Gastroesophageal sphincter (tissue), 3 donors: ENCODE measurements around the gene PDZRN4.

Source experiments
- CTCF ChIP-seq, 4 experiments: fragments of 200-600 bp in 2 of 4; fragments of 450-650 bp in 2 of 4; sonication (generic) in 1 of 4; IDR thresholded peaks; one replicate each; pipeline ENCODE4 v1.5.1; 2017 to 2019; ENCODE audit warnings: antibody characterized with exemption in 4 of 4, mild to moderate bottlenecking in 2 of 4, moderate library complexity in 2 of 4
- EP300 ChIP-seq: sonication (generic); formaldehyde crosslinking; IDR thresholded peaks from one replicate; pipeline ENCODE4 v1.6.1; 2017; ENCODE audit warnings: antibody characterized with exemption, mild to moderate bottlenecking
- POLR2A ChIP-seq, 2 donors: fragments of 450-650 bp; IDR thresholded peaks; one replicate each; pipeline ENCODE4 v1.6.1; 2017; ENCODE audit warnings: antibody characterized with exemption in 2 of 2, mild to moderate bottlenecking in 2 of 2, moderate library complexity in 1 of 2
- POLR2AphosphoS5 ChIP-seq: sonication (generic); formaldehyde crosslinking; IDR thresholded peaks from one replicate; pipeline ENCODE4 v1.6.1; 2017; ENCODE audit warnings: antibody characterized with exemption

DNA sequence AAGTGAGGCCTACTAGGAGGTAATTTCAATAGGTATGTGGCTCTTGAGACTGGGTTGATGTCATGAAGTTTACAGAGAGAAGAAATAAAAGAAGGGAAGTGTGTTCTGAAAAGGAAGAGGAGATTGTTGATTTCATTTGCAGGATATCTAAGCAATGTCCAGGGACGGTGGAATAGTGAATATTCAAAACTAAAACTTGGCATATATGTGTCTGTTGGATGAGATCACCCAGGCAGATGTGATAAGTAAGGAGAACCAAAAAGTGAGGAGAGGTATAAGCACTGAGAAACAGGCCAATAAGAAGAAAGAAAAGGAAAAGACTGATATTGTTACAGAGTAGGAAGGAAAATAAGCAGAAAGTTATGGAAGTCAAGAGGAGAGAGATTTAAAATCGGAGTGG is 255.6 kb downstream of the PDZRN4 start:
- TF ChIP-seq POLR2A (IDR thresholded peaks at IDR 0.05) (no peak), CTCF (IDR thresholded peaks at IDR 0.05) (no peak), POLR2AphosphoS5 (no peak), EP300 (no peak)
